Head of caudate nucleus (tissue), 42 donors: ENCODE data around the gene AFF4.
"Not testable (repeated sequence)": the region's sequence is repeated elsewhere in the genome, so short reads cannot be mapped to it uniquely, and the experiment has no call there.

Source experiments
- DNase-seq, 42 donors: peaks; one replicate each; pipeline versions ENCODE4 v3.0.0 to v3.0.0-alpha.2; 2020 to 2021; ENCODE audit warnings: mixed read lengths in 7 of 42
- intact Hi-C: fragments of 100-400 bp; cut with DNase I; formaldehyde crosslinking; loops from one replicate; pipeline ENCODE4 v1.15.0; 2022

AFF4 gene

GRCh38 chr5:132961123-132961815 lies 2.2 kb downstream of the AFF4 start:
- intact Hi-C loops, result loop anchor here (5.0 to 10.0 kb wide), 3 partner anchors 64 to 94 kb away; partner anchors contain the start of genes GDF9, HSPA4, UQCRQ and ZCCHC10
- not testable (repeated sequence) for DNase-seq

- intact Hi-C loops, result loop anchor here (5.0 kb wide), 1 partner anchor 204 kb away; no protein-coding TSS in a partner anchor
Measured at GRCh38 chr5:132956166-132956799, 7.2 kb downstream of the AFF4 start.

GRCh38 chr5:132953710-132954109 lies 9.7 kb downstream of the AFF4 start:
- no peak for DNase-seq
- intact Hi-C loops, result no loop called here

More at GRCh38 chr5:132956166-132956799, 7.2 kb downstream of the AFF4 start:
- not testable (repeated sequence) for DNase-seq

- intact Hi-C loops, result no loop called here
- DNase-seq, result no peak
Measured at GRCh38 chr5:132952829-132953228, 10.6 kb downstream of the AFF4 start.

- intact Hi-C loops, result no loop called here
- DNase-seq, result no peak
Measured at GRCh38 chr5:132951897-132952296, 11.5 kb downstream of the AFF4 start.

GRCh38 chr5:132949136-132949535 lies 14.3 kb downstream of the AFF4 start:
- intact Hi-C loops, result no loop called here
- no peak for DNase-seq

- DNase-seq, result no peak
Measured at GRCh38 chr5:132947671-132948070, 15.8 kb downstream of the AFF4 start.

GRCh38 chr5:132945315-132945714 lies 18.1 kb downstream of the AFF4 start:
- intact Hi-C loops, DNase-seq: not testable (repeated sequence)

More at GRCh38 chr5:132947671-132948070, 15.8 kb downstream of the AFF4 start:
- intact Hi-C loops, result no loop called here

GRCh38 chr5:132943362-132944022 lies 19.9 kb downstream of the AFF4 start:
- intact Hi-C loops, result no loop called here

GRCh38 chr5:132941331-132941730 lies 22.1 kb downstream of the AFF4 start:
- no peak for DNase-seq
- intact Hi-C loops, result no loop called here

More at GRCh38 chr5:132943362-132944022, 19.9 kb downstream of the AFF4 start:
- DNase-seq, result no peak

- intact Hi-C loops, result no loop called here
Measured at GRCh38 chr5:132928062-132928407, 35.4 kb downstream of the AFF4 start.

GRCh38 chr5:132927355-132928061 lies 35.9 kb downstream of the AFF4 start:
- no peak for DNase-seq
- intact Hi-C loops, result no loop called here

More at GRCh38 chr5:132928062-132928407, 35.4 kb downstream of the AFF4 start:
- no peak for DNase-seq

- DNase-seq, result no peak
- intact Hi-C loops, result no loop called here
Measured at GRCh38 chr5:132926437-132926836, 37.0 kb downstream of the AFF4 start.

GRCh38 chr5:132916086-132916485 lies 47.3 kb downstream of the AFF4 start:
- intact Hi-C loops, result no loop called here
- no peak for DNase-seq

- intact Hi-C loops, result no loop called here
- DNase-seq, result no peak
Measured at GRCh38 chr5:132915681-132916080, 47.8 kb downstream of the AFF4 start.

GRCh38 chr5:132909702-132910101 lies 53.7 kb downstream of the AFF4 start:
- intact Hi-C loops, result no loop called here
- no peak for DNase-seq

- intact Hi-C loops, result no loop called here
- DNase-seq, result no peak
Measured at GRCh38 chr5:132907161-132907560, 56.3 kb downstream of the AFF4 start.

GRCh38 chr5:132905938-132906337 lies 57.5 kb downstream of the AFF4 start:
- DNase-seq, result no peak
- intact Hi-C loops, result no loop called here

GRCh38 chr5:132901730-132902129 lies 61.7 kb downstream of the AFF4 start:
- no peak for DNase-seq
- intact Hi-C loops, result no loop called here

- intact Hi-C loops, result no loop called here
- DNase-seq, result no peak
Measured at GRCh38 chr5:132901036-132901435, 62.4 kb downstream of the AFF4 start.
